GM18526 (cell line): ENCODE results near the gene IFITM10.

Experiments used
- POLR2A ChIP-seq: IDR thresholded peaks from 3 replicates; pipeline ENCODE4 v1.6.1; 2011; ENCODE audit not compliant: insufficient read length; ENCODE audit errors: extremely low read depth

The IFITM10 gene

DNA sequence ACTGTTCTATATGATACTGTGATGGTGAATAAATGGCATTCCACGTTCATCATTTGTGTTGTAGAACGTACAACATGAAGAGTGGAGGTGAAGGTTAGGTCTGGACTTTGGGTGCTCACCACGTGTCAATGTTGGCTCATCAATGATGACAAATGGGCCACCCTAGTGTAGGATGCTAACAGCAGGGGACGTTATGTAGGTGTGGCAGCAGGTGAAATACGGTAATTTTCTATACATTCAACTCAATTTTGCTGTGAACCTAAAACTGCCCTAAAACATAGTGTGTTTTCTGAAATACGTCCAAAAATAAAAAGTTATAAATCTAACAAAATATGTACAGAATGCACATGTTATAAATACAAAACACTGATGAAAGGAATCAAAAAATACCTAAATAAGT is 47.2 kb downstream of the IFITM10 start:
- no peak for TF ChIP-seq POLR2A

DNA sequence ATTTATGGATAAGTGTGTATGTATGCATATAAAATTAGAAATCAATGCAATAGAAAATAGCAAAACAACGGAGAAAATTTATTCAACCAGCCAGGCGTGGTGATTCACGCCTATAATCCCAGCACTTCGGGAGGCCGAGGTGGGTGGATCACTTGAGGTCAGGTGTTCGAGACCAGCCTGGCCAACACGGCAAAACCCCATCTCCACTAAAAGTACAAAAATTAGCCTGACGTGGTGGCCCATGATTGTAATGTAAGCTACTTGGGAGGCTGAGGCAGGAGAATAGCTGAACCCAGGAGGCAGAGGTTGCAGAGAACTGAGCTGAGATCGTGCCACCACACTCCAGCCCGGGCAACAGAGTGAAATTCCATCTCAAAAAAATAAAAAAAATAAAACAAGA is 47.9 kb downstream of the IFITM10 start:
- TF ChIP-seq POLR2A, result no peak

DNA sequence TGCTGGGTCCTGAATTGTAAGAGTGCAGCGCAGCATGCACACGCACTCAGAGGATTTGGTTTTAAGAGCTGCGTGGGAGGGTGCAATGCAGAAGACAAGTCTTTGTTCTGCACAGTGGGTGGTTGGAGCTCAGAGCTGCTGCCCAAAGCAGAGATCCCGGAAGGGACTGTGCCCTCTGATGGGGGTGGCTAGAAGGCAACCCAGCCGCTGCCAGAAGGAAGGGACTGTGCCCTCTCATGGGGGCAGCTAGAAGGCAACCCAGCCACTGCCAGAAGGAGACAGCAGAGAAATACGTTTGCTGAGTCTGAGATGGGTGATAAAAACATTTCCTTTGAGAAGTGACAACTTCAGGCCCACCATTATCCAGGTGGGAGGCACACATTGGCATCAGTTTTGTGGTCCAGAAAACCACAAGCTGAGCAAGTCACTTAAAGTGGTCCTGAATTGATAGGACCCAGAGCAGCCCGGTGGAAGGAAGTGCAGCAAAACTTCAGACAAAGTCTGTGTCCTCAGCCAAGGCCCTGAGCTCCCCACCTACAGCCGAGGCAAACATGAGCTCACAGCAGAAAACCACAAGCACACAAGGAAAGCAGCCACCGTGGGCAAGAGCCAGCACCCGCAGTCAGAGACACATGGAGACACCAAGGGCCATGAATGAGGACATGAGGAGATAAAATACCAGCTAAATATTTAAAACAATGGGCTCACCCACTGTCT is 49.1 kb downstream of the IFITM10 start:
- no peak for TF ChIP-seq POLR2A

DNA sequence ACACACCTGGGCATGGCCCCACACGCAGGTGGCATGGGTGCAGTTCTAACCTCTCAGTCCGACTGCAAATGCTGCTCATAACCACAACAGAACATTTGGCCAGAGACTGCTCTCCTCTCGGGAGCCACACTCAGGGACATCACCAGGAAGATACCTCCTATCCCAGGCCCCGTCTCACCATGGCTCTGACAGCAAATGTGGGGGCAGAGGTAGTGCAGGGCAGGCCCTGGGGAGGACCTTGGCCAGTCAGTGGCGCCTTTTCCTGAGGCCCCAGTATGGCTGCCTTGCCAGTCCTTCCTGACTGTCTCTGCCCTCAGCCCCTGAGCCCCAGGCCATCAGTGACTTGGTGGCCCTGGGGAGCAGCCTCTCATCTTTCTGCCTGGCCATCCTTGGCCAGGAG is 50.6 kb downstream of the IFITM10 start:
- no peak for TF ChIP-seq POLR2A

DNA sequence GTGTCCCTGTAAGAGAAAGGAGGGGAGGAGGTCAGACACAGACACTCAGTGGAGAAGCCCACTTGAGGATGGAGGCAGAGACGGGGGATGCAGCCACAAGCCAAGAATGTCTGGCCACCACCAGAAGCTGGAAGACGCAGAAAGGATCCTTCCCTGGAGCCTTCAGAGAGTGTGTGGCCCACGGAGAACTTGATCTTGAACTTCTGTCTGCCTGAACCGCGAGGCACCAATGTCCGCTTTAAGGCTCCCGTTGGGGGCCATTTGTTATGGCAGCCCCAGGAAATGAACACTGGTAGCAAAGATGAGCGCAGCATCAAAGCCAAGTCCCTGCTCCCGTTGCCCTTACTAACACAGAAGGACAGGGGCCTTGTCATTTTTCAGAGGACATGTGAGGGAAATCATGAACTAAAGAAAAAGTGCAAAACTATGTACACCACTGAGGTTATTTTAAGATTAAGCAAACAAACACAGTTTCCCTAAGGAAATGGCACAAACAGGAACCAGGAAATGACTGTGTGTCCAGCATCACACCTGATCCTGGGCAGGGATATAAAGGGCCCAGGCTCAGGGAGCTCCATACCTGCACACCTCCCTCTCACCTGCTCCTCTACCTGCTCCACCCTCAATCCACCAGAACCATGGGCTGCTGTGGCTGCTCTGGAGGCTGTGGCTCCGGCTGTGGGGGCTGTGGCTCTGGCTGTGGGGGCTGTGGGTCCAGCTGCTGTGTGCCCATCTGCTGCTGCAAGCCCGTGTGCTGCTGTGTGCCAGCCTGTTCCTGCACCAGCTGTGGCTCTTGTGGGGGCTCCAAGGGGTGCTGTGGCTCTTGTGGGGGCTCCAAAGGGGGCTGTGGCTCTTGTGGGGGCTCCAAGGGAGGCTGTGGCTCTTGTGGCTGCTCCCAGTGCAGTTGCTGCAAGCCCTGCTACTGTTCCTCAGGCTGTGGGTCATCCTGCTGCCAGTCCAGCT is 53.5 kb downstream of the IFITM10 start, which contains the start of gene KRTAP5-6:
Gene KRTAP5-6 (plus strand): TSS at position 588 of the 963 bp plus-strand sequence. CDS start 51 bp downstream, at position 639.
- no peak for TF ChIP-seq POLR2A

DNA sequence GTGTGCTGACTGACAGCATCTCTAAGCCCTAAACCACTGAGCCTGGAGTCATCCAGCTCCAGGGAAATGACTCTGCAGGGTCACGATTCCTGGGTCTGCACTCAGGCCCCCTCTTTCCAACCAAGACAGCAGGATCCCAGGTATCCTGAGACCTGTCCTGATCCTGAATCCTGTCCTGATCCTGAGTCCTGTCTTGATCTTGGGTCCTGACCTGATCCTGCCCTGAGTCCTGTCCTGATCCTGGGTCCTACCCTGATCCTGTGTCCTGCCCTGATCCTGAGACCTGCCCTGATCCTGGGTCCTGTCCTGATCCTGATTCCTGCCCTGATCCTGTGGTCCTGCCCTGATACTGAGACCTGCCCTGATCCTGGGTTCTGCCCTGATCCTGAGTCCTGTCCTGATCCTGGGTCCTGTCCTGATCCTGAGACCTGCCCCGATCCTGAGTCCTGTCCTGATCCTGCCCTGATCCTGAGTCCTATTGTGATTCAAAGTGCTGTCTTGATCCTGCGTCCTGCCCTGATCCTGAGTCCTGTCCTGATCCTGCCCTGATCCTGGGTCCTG is 54.8 kb downstream of the IFITM10 start:
- TF ChIP-seq POLR2A, result no peak

DNA sequence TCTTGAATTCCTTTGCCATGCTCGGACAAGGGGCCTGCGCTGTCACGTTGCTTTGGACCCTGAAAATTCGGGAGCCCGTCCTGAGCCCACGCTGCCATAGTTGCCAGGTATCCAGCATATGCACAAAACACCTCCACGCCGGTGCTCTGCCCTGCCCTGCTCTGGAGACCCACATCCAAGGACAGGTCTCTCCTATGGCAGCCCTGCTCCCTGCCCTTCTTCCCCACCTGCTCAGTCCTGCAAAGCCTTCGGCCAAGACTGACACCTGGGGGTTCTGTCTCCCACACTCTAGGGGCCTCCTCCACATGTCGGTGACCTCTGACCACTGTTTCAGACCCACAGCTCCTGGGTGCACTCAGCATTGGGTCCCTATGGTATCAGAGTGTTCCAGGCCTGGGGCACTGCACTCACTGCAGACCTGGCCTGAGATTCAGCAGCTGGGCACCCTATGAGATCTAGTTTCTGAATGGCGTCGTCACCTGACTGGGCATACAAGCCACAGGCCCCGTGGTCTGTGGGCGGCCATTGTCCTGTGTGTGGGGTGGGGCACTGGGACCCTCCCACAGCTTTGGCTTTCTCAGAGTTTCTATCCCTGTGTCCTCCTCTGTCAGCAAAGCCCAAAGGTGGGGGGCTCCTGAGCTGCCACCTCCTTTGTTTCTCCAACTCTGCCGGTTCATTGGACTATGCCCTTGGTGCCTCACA is 55.4 kb downstream of the IFITM10 start:
- TF ChIP-seq POLR2A, result no peak

DNA sequence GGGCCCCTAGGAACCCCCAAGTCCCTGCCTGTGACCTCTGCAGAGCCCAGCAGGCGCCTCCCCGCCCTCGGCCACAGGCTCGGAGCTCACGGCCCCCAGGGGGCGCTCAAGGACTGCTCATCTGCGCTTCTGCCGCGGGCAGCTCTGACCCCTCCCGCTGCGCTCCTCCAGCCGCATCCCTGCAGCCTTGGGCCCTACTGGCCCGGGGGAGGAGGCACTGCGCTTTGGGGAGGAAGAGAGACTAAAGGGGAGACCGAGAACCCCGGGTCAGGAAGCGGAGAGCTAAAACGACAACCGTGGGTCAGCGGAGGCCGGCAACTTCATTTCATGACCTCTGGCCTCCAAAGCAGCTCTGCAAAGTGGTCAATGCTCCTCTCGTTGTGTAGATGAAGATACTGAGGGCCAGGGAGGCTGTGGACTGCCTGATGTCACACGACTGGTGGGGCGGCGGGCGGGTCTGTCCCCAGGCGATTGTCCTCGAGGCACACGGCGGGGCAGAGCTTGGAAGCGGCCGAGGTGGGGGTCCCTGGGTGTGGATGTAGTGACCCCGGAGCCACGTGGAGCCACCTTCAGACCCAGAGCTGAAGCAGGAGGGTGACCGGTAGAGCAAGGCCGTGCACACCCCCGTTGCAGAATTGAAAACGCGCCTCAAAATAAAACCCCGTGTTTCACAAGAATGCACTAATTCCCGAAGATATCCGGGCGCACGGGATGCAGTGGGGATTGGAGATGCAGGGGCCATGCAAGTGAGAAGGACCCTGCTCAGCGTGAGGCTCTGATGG is 56.1 kb downstream of the IFITM10 start:
- no peak for TF ChIP-seq POLR2A

DNA sequence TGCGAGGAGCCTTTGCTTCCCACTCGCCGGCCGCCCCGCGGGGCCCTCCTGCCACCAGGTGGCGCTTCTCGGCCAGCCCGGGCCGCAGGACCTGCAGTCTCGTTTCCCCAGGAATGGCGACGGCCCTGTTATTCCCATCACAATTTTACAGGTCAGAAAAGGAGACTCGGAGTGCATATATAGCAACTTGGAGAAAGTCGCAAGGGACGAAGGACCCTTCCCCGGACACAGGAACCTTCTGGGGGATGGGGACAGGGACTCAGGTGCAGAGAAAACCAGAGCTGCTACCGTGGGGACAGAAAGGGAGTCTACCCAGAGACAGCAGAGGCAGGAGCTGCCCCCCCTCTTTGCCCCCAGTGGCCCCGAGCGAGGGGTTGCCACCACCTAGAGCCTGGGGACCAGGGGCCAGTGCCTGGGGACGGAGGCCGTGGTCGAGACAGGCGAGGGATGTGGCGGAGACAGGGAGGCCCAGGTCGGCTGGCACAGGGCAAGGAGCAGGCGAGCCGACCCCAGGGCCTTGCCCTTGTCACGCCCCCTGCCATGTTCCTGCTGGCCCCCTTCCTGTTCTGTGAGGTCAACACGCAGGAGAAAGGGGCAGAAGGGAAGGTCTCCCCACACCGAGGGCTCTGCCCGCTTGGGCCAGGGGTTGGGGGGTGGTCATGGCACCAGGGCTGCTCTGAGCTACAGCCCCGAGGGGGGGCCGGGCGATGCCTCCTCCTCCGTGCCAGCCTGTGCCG is 56.9 kb downstream of the IFITM10 start:
- TF ChIP-seq POLR2A, result no peak

DNA sequence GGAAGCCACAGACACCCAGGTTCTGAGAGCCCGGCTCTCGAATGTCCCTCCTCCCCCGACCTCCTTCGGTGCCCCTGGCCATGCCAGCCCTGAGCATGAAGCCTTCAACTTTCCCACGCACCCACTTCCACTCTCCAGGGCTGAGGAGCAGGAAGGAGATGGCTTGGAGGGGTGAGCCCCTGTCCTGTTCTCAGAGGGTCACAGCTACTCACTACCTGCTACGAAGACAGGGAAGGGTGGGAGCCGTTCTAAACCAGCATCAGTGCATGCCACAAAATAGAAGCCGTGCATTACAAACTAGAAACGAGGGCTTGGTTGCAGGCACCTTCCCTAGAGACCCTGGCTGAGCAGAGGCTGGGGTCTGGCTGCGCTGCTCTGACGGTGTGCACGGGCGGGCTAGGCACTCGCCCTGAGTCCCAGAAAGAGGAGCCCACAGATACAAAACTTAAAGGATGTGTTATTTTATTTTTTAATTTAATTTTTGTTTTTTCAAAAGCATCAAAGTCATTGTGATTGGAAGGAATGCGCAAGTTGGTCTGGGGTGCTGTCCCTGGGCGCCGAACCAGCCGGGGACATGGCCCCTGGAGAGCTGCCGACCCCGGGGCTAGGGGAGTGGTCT is 57.6 kb downstream of the IFITM10 start:
- no peak for TF ChIP-seq POLR2A

DNA sequence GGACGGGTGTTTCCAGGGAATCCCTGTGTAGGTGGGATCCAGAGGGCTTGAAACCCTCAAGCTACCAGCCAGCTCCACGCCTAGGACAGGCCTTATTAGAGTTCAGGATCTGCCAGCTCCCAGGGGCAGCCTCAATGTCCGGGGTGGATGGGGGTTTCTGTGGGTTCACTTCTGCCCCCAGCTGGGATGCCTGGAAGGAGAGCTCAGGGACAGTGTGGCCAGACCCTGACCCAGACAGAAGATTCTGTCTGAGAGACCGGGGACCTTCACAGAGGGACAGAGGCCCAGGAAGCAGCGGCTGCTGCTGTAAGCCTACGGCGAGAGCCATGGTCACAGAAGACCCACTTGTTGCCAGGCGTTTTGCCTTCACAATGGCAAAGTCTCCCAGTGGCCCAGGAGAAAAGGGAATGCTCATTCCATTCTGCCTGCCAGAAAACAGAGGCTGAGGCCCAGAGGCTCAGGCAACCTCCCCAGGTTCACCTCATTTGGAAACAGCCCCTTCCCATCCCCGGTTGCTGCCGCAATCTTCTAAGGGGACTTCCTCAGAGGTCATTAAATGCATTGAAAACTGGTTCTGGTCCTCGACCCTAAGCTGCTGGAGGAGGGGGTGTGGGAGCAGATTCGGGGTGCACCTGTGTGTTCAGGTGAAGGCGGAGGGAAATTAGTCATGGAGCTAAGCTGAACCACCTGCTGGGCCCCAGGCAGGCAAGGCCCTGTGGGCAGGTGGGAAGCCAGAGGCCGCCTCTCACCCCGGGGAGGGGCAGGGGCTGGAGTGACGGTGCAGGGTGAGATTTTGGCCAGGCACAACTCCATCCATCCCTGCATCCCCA is 58.3 kb downstream of the IFITM10 start:
- TF ChIP-seq POLR2A, result no peak

DNA sequence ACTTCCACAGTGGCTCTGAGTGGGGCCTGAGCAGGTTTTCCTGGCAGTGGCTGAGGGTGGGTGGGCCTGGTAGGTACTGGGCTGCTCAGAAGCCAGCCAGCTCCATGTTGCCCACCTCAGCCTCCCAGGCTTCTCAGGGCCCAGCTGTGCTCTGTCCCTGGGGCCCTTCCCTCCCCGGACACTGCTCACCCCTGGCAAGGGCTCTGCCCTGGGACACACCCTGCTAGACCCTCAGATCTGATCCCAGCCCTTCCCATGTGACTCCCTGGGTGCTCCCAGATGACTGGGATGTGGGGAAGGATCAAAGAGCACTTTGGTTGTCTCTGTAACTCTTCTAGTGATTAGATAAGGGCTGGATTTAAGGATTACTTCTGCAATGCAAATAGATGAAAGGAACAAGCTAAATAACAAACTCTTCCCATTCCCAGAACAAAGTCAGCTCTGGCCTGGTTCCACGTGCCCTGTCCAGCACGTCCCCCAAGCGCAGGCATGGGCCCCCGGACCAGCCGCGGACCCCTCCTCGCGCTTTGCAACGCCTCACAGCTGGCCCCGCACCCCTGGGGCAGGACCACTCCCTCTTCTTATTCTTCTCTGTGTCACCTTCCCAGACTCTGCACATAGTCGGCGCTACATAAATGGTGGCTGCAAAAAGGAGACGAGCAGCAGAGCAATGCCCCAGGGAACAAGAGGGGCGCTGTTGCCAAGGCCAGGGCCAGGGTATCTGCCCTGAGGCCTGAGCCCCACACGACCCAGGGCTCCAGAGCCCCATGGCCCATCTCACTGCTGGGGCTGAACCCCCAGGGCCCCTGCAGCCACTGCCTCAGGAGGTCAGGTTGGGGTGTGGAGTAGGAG is 59.1 kb downstream of the IFITM10 start:
- TF ChIP-seq POLR2A, result no peak
